ENCODE data around the gene LAMB4.

The LAMB4 gene

GRCh38 chr7:108016841-108017775, 113.1 kb downstream of the LAMB4 start:
- Histone ChIP-seq H3K4me3 (ENCODE audit: low read length) (no peak overlapping the region), H3K36me3 (ENCODE audit: insufficient read depth, low read depth, low read length) (no peaks in the 10 kb centered on the region), H3K9ac (ENCODE audit: low read depth, low read length) (no peak overlapping the region), H3K4me1 (ENCODE audit: insufficient read depth, low read length) (no peaks in the 10 kb centered on the region), H3K27me3 (ENCODE audit: insufficient read depth, low read length) (no peaks in the 10 kb centered on the region), H3K27ac (ENCODE audit: low read length) (no peak overlapping the region), H3K9me3 (ENCODE audit: insufficient read depth, low read depth, low read length) (no peaks in the 10 kb centered on the region)

- Histone ChIP-seq H3K27me3 (ENCODE audit: insufficient read depth, low read length) (no peaks in the 10 kb centered on the region), H3K27ac (ENCODE audit: low read length) (no peak overlapping the region), H3K4me1 (ENCODE audit: insufficient read depth, low read length) (no peaks in the 10 kb centered on the region), H3K36me3 (ENCODE audit: insufficient read depth, low read depth, low read length) (no peaks in the 10 kb centered on the region), H3K4me3 (ENCODE audit: low read length) (no peak overlapping the region), H3K9me3 (ENCODE audit: insufficient read depth, low read depth, low read length) (no peaks in the 10 kb centered on the region), H3K9ac (ENCODE audit: low read depth, low read length) (no peak overlapping the region)
Measured at GRCh38 chr7:108015740-108016139, 114.4 kb downstream of the LAMB4 start.

DNA sequence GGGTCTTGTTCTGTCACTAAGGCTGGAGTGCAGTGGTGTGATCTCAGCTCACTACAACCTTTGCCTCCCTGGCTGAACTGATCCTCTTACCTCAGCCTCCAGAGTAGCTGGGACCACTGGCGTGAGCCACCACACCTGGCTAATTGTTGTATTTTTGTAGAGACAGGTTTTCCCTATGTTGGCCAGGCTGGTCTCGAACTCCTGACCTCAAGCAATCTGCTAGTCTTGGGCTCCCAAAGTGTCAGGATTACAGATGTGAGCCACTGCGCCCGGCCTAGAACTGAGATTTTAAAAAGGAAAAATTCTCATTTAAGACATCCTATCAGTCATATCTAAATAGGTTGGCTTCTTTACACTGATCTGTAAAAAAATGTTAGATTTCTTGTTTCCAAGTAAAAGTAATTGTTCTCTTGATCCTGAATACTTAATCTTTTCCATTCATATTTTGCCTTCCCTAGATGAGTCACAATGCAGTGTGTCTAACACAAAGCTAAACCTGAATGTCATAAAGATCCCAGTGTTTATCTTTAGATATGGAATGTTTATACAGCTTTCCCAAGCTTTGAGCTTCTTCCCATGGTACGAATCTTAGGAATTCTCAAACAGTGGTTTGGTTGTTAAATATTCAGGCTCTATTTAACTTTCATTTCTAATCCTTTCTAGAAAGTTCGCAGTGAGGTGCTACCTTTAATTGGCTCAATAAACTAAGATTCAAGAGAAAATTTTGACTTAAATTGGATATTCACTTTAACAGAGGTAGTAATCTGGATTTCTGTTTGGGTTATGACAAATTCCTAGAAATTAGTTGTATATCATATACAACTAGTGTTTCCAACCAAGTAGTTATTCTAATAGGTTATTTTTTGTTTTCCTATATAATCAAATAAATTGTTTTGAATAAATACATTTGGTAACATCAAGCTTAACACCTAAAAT, 115.1 kb downstream of the LAMB4 start:
- no peaks in the 10 kb centered on the region for H3K9me3 ChIP-seq (ENCODE audit: insufficient read depth, low read depth, low read length)
- H3K4me3 ChIP-seq (ENCODE audit: low read length), result no peak overlapping the region
- no peaks in the 10 kb centered on the region for H3K36me3 ChIP-seq (ENCODE audit: insufficient read depth, low read depth, low read length)
- no peak overlapping the region for H3K27ac ChIP-seq (ENCODE audit: low read length)
- no peaks in the 10 kb centered on the region for H3K4me1 ChIP-seq (ENCODE audit: insufficient read depth, low read length)
- H3K9ac ChIP-seq (ENCODE audit: low read depth, low read length), result no peak overlapping the region
- H3K27me3 ChIP-seq (ENCODE audit: insufficient read depth, low read length), result no peaks in the 10 kb centered on the region

- no peaks in the 10 kb centered on the region for H3K27me3 ChIP-seq (ENCODE audit: insufficient read depth, low read length)
- no peaks in the 10 kb centered on the region for H3K9me3 ChIP-seq (ENCODE audit: insufficient read depth, low read depth, low read length)
- H3K9ac ChIP-seq (ENCODE audit: low read depth, low read length), result no peak overlapping the region
- H3K27ac ChIP-seq (ENCODE audit: low read length), result no peak overlapping the region
- H3K4me1 ChIP-seq (ENCODE audit: insufficient read depth, low read length), result no peaks in the 10 kb centered on the region
- no peaks in the 10 kb centered on the region for H3K36me3 ChIP-seq (ENCODE audit: insufficient read depth, low read depth, low read length)
- no peak overlapping the region for H3K4me3 ChIP-seq (ENCODE audit: low read length)
Measured at GRCh38 chr7:108014215-108014614, 115.9 kb downstream of the LAMB4 start.

GRCh38 chr7:108012499-108013430, 117.4 kb downstream of the LAMB4 start:
- Histone ChIP-seq H3K36me3 (ENCODE audit: insufficient read depth, low read depth, low read length) (no peaks in the 10 kb centered on the region), H3K27ac (ENCODE audit: low read length) (no peak overlapping the region), H3K4me1 (ENCODE audit: insufficient read depth, low read length) (no peaks in the 10 kb centered on the region), H3K27me3 (ENCODE audit: insufficient read depth, low read length) (peaks cover 11% of the 10 kb centered on the region; the same call in 1 of the 2 replicates), H3K9me3 (ENCODE audit: insufficient read depth, low read depth, low read length) (no peaks in the 10 kb centered on the region), H3K9ac (ENCODE audit: low read depth, low read length) (no peak overlapping the region), H3K4me3 (ENCODE audit: low read length) (no peak overlapping the region)

GRCh38 chr7:108010377-108010776, 119.8 kb downstream of the LAMB4 start:
- Histone ChIP-seq H3K36me3 (ENCODE audit: insufficient read depth, low read depth, low read length) (no peaks in the 10 kb centered on the region), H3K9ac (ENCODE audit: low read depth, low read length) (no peak overlapping the region), H3K27me3 (ENCODE audit: insufficient read depth, low read length) (peaks cover 35% of the 10 kb centered on the region), H3K4me1 (ENCODE audit: insufficient read depth, low read length) (no peaks in the 10 kb centered on the region), H3K4me3 (ENCODE audit: low read length) (no peak overlapping the region), H3K9me3 (ENCODE audit: insufficient read depth, low read depth, low read length) (no peaks in the 10 kb centered on the region), H3K27ac (ENCODE audit: low read length) (no peak overlapping the region)

GRCh38 chr7:108009873-108010272, 120.3 kb downstream of the LAMB4 start:
- Histone ChIP-seq H3K9ac (ENCODE audit: low read depth, low read length) (no peak overlapping the region), H3K4me1 (ENCODE audit: insufficient read depth, low read length) (no peaks in the 10 kb centered on the region), H3K9me3 (ENCODE audit: insufficient read depth, low read depth, low read length) (no peaks in the 10 kb centered on the region), H3K27ac (ENCODE audit: low read length) (no peak overlapping the region), H3K4me3 (ENCODE audit: low read length) (no peak overlapping the region), H3K27me3 (ENCODE audit: insufficient read depth, low read length) (peaks cover 40% of the 10 kb centered on the region), H3K36me3 (ENCODE audit: insufficient read depth, low read depth, low read length) (no peaks in the 10 kb centered on the region)

DNA sequence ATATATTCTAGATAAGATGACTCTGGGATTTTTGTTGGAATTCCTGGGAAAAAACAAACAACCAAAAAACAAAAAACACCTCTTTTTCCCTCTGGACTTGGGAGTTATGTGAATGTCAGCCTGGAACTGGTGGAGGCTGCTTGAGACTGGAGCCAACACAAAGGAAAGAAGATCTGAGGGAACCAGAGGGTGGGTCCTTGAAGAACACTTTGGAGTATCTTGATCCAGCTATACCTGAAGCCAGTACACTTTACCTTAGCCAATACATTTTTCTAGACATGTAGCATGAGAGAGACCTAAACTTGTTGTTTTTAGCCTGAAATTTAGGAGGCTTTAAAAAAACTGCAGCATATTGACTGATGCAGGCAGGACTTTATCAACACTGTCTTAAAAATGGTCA, 121.3 kb downstream of the LAMB4 start:
- Histone ChIP-seq H3K9ac (ENCODE audit: low read depth, low read length) (no peak overlapping the region), H3K4me3 (ENCODE audit: low read length) (no peak overlapping the region), H3K4me1 (ENCODE audit: insufficient read depth, low read length) (no peaks in the 10 kb centered on the region), H3K27ac (ENCODE audit: low read length) (no peak overlapping the region), H3K9me3 (ENCODE audit: insufficient read depth, low read depth, low read length) (no peaks in the 10 kb centered on the region), H3K36me3 (ENCODE audit: insufficient read depth, low read depth, low read length) (no peaks in the 10 kb centered on the region), H3K27me3 (ENCODE audit: insufficient read depth, low read length) (peaks cover 51% of the 10 kb centered on the region)

- Histone ChIP-seq H3K27me3 (ENCODE audit: insufficient read depth, low read length) (peaks cover 56% of the 10 kb centered on the region), H3K9ac (ENCODE audit: low read depth, low read length) (no peak overlapping the region), H3K4me3 (ENCODE audit: low read length) (no peak overlapping the region), H3K4me1 (ENCODE audit: insufficient read depth, low read length) (no peaks in the 10 kb centered on the region), H3K36me3 (ENCODE audit: insufficient read depth, low read depth, low read length) (no peaks in the 10 kb centered on the region), H3K9me3 (ENCODE audit: insufficient read depth, low read depth, low read length) (no peaks in the 10 kb centered on the region), H3K27ac (ENCODE audit: low read length) (no peak overlapping the region)
Measured at GRCh38 chr7:108008240-108008639, 121.9 kb downstream of the LAMB4 start.

GRCh38 chr7:108007762-108008161, 122.4 kb downstream of the LAMB4 start:
- Histone ChIP-seq H3K4me1 (ENCODE audit: insufficient read depth, low read length) (no peaks in the 10 kb centered on the region), H3K27ac (ENCODE audit: low read length) (no peak overlapping the region)

GRCh38 chr7:108007261-108007660, 122.9 kb downstream of the LAMB4 start:
- Histone ChIP-seq H3K9ac (ENCODE audit: low read depth, low read length) (no peak overlapping the region), H3K9me3 (ENCODE audit: insufficient read depth, low read depth, low read length) (no peaks in the 10 kb centered on the region), H3K4me1 (ENCODE audit: insufficient read depth, low read length) (no peaks in the 10 kb centered on the region), H3K4me3 (ENCODE audit: low read length) (no peak overlapping the region), H3K27me3 (ENCODE audit: insufficient read depth, low read length) (peaks cover 66% of the 10 kb centered on the region), H3K27ac (ENCODE audit: low read length) (no peak overlapping the region), H3K36me3 (ENCODE audit: insufficient read depth, low read depth, low read length) (no peaks in the 10 kb centered on the region)

More at GRCh38 chr7:108007762-108008161, 122.4 kb downstream of the LAMB4 start:
- Histone ChIP-seq H3K9me3 (ENCODE audit: insufficient read depth, low read depth, low read length) (no peaks in the 10 kb centered on the region), H3K27me3 (ENCODE audit: insufficient read depth, low read length) (peaks cover 61% of the 10 kb centered on the region), H3K9ac (ENCODE audit: low read depth, low read length) (no peak overlapping the region), H3K4me3 (ENCODE audit: low read length) (no peak overlapping the region), H3K36me3 (ENCODE audit: insufficient read depth, low read depth, low read length) (no peaks in the 10 kb centered on the region)

Data from iPS-20b (cell line).